ENCODE results near the gene REEP3.

Gene REEP3

GRCh38 chr10:63671317-63671937, 150.2 kb downstream of the REEP3 start:
- peak; percentile 88 for DNase-seq

GRCh38 chr10:63672491-63672890, 151.3 kb downstream of the REEP3 start:
- no peak for DNase-seq

DNA sequence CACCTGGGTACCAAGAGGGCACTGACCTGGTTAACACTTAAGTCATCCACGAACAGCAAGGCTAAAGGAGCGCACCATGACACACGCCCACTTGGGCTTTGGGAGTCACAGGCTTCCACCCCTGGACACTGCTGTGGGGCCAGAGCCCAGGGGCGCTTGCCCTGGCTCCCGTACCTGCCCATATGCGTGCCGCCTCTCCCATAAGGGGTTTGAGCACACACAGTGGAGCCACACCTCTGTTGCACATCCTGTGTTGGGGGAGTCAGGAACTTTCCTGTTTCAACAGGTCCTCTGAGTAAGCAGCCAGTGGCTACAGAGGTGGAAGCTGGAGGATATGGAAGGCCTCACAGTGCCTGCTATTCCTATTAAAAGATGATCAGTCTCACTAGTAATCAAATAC, 152.0 kb downstream of the REEP3 start:
- DNase-seq = no peak

DNA sequence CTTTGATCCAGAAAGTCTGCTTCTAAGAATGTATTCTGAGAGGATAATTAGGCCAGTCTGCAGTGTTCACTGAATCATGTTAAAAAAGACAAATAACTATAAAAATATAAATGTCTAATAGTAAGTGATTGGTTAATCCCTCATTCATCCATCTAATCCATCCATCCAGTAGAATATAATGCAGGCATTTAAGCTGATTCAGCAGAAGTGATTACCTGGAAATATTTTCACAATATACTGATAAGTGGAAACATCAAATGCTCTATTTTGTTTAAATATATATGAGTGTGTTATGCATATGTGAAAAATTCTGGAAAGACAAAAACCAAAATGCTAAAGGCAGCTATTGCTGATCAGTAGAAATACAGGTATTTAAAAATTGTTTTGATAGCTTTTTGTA, 152.6 kb downstream of the REEP3 start:
- DNase-seq = no peak
